Panc1 (cell line): ENCODE data around the gene NAPA. TPM values are rescaled to one million over a fixed set of nuclear protein-coding genes. Genes with fewer than 3 reads are reported as not detected.

Experiments
- ATAC-seq: fragments of 200-7000 bp; cut with Tn5 transposase; 2 replicates; pipeline ENCODE4 v1.9.1; 2020; ENCODE audit warnings: mild to moderate bottlenecking, moderate library complexity
- BruUV-seq: library from RNA; stranded (reverse); fragments of 400-500 nt; replicated peaks from 2 replicates; lab custom pipeline; 2021; lab: Mats Ljungman, UMichigan
- CTCF ChIA-PET: fragments of 300-600 bp; sonication (Branson Sonifier 250); formaldehyde crosslinking; loops from one replicate; lab custom pipeline; 2022; ENCODE audit warnings: antibody characterized with exemption; lab: Charles Lee
- POLR2A ChIA-PET: fragments of 300-600 bp; sonication (Branson Sonifier 250); formaldehyde crosslinking; loops from one replicate; lab custom pipeline; 2022; ENCODE audit warnings: antibody characterized with exemption; lab: Charles Lee
- DNase-seq: peaks from one replicate; pipeline ENCODE4 v3.0.0-alpha.2; 2010; ENCODE audit warnings: low read depth, low spot score
- H3K27ac ChIP-seq: 2 replicates; pipeline ENCODE4 v1.5.1; 2011; ENCODE audit warnings: mild to moderate bottlenecking, low read length, inconsistent platforms
- H3K27me3 ChIP-seq: fragments of 200-500 bp; sonication (Bioruptor generic); 2 replicates; pipeline ENCODE4 v1.6.0; 2014; ENCODE audit warnings: low read length, inconsistent platforms; ENCODE audit not compliant: control insufficient read depth, insufficient read depth
- H3K36me3 ChIP-seq: fragments of 200-500 bp; sonication (Bioruptor generic); 2 replicates; pipeline ENCODE4 v1.5.1; 2014; ENCODE audit warnings: inconsistent platforms, mild to moderate bottlenecking, low read length, moderate library complexity; ENCODE audit not compliant: control insufficient read depth, insufficient read depth
- H3K4me1 ChIP-seq: 2 replicates; pipeline ENCODE4 v1.5.1; 2011; ENCODE audit warnings: inconsistent platforms, mild to moderate bottlenecking, low read length, moderate library complexity; ENCODE audit not compliant: control insufficient read depth, insufficient read depth
- H3K4me3 ChIP-seq, 2 experiments: 2 replicates each; pipeline ENCODE4 v1.5.1; 2011 to 2012; ENCODE audit warnings: low read depth in 2 of 2, low read length in 2 of 2, mild to moderate bottlenecking in 2 of 2, inconsistent platforms in 1 of 2, moderate library complexity in 1 of 2
- H3K9me3 ChIP-seq: fragments of 200-500 bp; sonication (Bioruptor generic); 2 replicates; pipeline ENCODE4 v1.5.1; 2014; ENCODE audit warnings: low read depth, mild to moderate bottlenecking, inconsistent platforms, low read length, moderate library complexity; ENCODE audit not compliant: control insufficient read depth, insufficient read depth
- CTCF ChIP-seq: fragments of 450-650 bp; IDR thresholded peaks from 2 replicates; pipeline ENCODE4 v1.5.1; 2017; ENCODE audit warnings: mild to moderate bottlenecking
- POLR2AphosphoS5 ChIP-seq: IDR thresholded peaks from 2 replicates; pipeline ENCODE4 v1.6.1; 2012; ENCODE audit warnings: mild to moderate bottlenecking, low read depth, low read length, moderate library complexity
- REST ChIP-seq, 2 experiments: IDR thresholded peaks; 2 replicates each; pipeline ENCODE4 v1.6.1; 2011 to 2012; ENCODE audit warnings: low read depth in 2 of 2, control low read depth in 1 of 2, low read length in 1 of 2, mild to moderate bottlenecking in 1 of 2, moderate library complexity in 1 of 2; ENCODE audit not compliant: insufficient read depth in 1 of 2
- SIN3A ChIP-seq: IDR thresholded peaks from 2 replicates; pipeline ENCODE4 v1.6.1; 2012; ENCODE audit warnings: low read depth, mild to moderate bottlenecking, low read length, moderate library complexity, borderline replicate concordance; ENCODE audit not compliant: insufficient read depth
- TCF7L2 ChIP-seq: IDR thresholded peaks from 2 replicates; pipeline ENCODE4 v1.6.1; 2011; ENCODE audit warnings: mild to moderate bottlenecking, low read depth, low read length, inconsistent platforms
- in situ Hi-C: cut with HindIII; loops from 2 replicates; pipeline ENCODE4 v1.10.0; 2016; ENCODE audit warnings: low sequenced_read_pairs, low pct_unique_long_range_greater_than_20kb
- intact Hi-C: fragments of 100-400 bp; cut with micrococcal nuclease; formaldehyde crosslinking; loops from one replicate; pipeline ENCODE4 v1.10.0; 2022; ENCODE audit not compliant: unreplicated experiment
- total RNA-seq: library from RNA; stranded (reverse); gene quantifications from one replicate; pipeline ENCODE4 v1.2.1, GENCODE V29; 2021; ENCODE audit not compliant: unreplicated experiment

Gene NAPA
- total RNA-seq, 1 experiment from 2014 or later, result 71.0 TPM

- POLR2A ChIA-PET, result interaction anchor here (0.6 kb wide), 1 partner anchor 92 kb away, joined by 3 read pairs; no protein-coding TSS in a partner anchor
- in situ Hi-C loops, result no loop called here
Observed at GRCh38 chr19:47509170-47509847, 5.6 kb downstream of the NAPA start.

GRCh38 chr19:47508721-47509120 is 6.1 kb downstream of the NAPA start:
- no peak overlapping the region for H3K4me3 ChIP-seq
- peaks cover 22% of the 10 kb centered on the region for H3K4me1 ChIP-seq
- in situ Hi-C loops, result no loop called here
- no peak for TF ChIP-seq POLR2AphosphoS5
- TF ChIP-seq REST (IDR thresholded peaks at IDR 0.05; ENCODE audit: insufficient read depth in 1 of 2, low read depth in 2 of 2, low read length in 1 of 2), result no peak
- TF ChIP-seq SIN3A, result no peak
- no peak for TF ChIP-seq TCF7L2
- TF ChIP-seq CTCF, result no peak
- no peak overlapping the region for H3K27ac ChIP-seq
- DNase-seq (no peak), ATAC-seq (no peak)
- H3K36me3 ChIP-seq, result no peaks in the 10 kb centered on the region
- POLR2A ChIA-PET, result no interaction called here
- no peaks in the 10 kb centered on the region for H3K27me3 ChIP-seq
- no TSS peak for BruUV-seq
- CTCF ChIA-PET, result no interaction called here
- H3K9me3 ChIP-seq, result no peaks in the 10 kb centered on the region
- intact Hi-C loops, result no loop called here

More at GRCh38 chr19:47509170-47509847, 5.6 kb downstream of the NAPA start:
- no peak for ATAC-seq
- Histone ChIP-seq H3K9me3 (no peaks in the 10 kb centered on the region), H3K36me3 (no peaks in the 10 kb centered on the region; the same call in 1 of the 2 replicates), H3K27ac (no peak overlapping the region), H3K4me3 (no peak overlapping the region), H3K27me3 (no peaks in the 10 kb centered on the region), H3K4me1 (peaks cover 22% of the 10 kb centered on the region)
- CTCF ChIA-PET, result interaction anchor here (0.6 kb wide), 1 partner anchor 109 kb away, joined by 3 read pairs; no protein-coding TSS in a partner anchor
- no TSS peak for BruUV-seq
- DNase-seq, result no peak
- intact Hi-C loops, result no loop called here
- TF ChIP-seq REST (IDR thresholded peaks at IDR 0.05; ENCODE audit: insufficient read depth in 1 of 2, low read depth in 2 of 2, low read length in 1 of 2) (no peak), POLR2AphosphoS5 (no peak), TCF7L2 (no peak), SIN3A (no peak), CTCF (no peak)
